GM18873 (cell line): ENCODE data around the gene IRAK1.

ENCODE experiments used
- ATAC-seq: cut with Tn5 transposase; IDR thresholded peaks from one replicate; pipeline ENCODE4 v1.9.1; 2021; ENCODE audit warnings: mild to moderate bottlenecking, moderate library complexity, moderate number of reproducible peaks; ENCODE audit not compliant: unreplicated experiment, low FRiP score

The IRAK1 gene

DNA sequence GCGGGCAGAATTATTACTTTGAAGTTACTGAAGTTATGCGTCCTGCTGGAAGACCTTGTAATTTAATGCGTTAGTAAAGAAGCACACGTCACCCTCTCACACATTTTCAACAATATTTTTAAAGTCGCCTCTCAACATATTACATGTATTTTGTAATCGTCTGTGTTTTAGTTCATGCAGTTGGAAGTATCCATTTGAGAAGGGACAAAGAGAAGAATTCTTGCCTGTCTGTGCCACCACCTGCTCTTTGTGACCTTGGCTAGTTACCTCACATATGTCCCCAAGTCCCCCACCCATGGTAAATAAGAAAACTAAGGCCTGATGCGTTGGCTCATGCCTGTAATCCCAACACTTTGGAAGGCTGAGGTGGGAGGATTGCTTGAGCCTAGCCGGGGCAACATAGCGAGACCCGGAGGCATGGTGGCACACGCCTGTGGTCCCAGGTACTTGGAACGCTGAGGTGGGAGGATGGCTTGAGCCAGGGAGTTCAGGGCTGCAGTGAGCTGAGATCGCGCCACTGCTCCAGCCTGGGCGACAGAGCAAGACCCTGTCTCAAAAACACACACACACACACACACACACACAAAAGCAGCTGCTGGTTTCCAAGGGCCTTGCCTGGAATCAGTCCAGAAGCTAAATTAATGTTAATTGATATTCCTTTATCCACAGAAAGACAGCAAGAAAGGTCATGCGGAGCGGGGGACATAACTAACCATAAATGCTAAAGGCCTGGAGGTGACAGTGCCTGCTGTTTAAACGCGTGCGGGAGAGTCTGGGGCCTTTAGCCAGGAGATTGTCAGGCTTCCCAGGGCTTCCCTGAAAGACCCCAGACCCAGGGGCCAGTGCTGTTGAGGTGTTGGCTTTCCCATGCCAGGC lies 46.3 kb downstream of the IRAK1 start:
- no peak for ATAC-seq

DNA sequence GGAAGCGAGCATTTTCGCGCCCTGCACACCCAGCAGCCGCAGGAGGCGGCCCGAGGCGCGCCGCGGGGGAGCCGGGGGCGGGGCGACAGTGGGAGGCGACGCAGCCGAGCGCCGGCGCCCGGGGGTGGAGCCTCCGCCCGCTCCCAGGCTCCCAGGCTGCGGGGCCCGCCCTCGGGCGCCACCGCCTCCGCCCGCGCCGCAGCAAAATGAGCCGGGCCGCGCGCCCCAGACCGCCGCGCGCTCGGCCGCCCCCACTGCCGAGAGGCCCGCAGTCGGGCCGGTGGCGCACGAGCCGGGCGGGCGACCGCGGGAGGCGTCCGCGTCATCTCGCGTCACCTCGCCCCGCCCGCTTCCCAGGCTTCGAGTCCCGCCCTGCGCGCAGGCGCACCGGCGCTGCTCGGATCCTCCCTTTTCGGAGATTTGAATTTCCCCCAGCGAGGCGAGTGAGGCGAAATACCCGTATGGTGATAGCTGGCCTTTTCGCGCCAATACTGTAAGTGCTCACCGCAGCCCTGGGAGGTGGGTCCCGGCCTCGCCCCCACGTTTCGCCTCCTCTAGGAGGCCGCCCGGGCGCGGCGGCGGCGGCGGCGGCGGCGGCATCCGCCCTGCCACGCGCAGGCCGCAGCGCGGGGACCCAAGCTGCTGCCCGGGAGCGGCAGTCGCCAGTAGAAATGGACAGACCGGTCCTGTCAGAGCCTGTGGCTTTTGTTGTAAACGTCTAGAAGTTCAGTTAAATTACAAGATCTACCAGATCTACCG lies 47.2 kb downstream of the IRAK1 start, which contains the start of gene TMEM187:
TSS of gene TMEM187 (plus strand) at position 387 of the 759 bp plus-strand sequence. CDS start 9,309 bp downstream, outside the sequence.
- peak; percentile 37 for ATAC-seq

DNA sequence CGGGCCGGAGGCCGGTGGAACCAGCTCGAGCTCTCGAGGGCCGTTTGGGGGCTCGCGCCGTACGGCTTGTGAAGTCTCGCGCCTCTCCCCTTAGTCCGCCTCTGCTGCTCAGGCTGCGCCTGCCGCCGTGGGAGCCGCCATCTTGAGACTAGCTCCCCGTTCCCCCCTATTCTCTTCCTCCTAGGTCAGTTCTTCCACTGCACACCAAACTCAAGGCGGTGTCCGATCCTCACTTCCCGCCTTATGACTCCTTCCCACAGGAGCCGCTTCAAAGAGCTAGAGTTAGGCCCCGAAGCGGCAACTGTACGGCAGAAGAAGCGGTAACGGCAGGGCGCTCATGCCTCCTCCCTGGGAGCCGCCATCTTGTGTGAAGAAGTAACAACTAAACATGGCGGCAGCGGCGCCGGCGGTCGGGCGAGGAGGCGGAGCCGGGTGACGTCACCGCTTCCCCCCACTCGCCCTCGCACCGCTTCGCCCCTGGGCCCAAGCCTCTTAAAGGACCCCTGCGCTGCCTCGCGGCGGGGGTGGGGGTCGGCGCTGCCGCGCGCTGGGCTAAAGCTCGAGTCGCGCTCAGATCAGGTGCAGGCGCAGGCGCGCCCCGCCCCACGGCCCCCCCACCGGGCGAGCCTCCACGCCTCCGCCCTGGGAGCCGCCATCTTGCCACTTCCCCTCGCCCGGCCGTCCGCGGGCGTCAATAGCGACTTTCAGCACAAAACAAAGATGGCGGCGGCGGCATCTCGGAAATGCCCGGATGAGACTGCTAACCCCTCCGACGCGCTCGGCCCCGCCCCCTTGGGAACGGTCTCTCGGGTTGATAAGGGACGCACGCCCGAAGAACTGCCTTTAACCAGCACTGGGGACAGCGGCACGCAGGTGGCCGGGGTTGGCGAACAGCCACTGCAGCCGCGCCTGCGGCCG lies 48.0 kb downstream of the IRAK1 start, which contains the start of gene HCFC1:
TSS of gene HCFC1 (minus strand) at position 369 of the 918 bp plus-strand sequence. CDS start 978 bp downstream, outside the sequence.
- ATAC-seq: peak; percentile 46

DNA sequence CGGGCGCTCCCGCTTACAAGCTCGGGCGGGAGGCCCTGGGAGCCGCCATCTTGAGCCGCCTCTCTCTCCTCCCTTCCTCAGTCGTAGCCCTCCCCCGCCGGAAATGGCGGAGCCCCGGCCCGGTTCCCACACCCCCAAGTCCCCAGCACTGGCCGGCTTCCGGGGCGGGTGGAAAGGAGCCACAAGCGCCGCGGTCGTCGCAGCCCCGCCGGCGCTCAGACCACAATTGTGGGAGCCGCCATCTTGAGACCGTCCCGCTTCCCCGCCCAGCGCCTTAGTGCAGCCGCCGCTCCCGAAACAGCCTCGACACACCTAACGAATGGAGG lies 48.6 kb downstream of the IRAK1 start:
- ATAC-seq: peak; percentile 37

DNA sequence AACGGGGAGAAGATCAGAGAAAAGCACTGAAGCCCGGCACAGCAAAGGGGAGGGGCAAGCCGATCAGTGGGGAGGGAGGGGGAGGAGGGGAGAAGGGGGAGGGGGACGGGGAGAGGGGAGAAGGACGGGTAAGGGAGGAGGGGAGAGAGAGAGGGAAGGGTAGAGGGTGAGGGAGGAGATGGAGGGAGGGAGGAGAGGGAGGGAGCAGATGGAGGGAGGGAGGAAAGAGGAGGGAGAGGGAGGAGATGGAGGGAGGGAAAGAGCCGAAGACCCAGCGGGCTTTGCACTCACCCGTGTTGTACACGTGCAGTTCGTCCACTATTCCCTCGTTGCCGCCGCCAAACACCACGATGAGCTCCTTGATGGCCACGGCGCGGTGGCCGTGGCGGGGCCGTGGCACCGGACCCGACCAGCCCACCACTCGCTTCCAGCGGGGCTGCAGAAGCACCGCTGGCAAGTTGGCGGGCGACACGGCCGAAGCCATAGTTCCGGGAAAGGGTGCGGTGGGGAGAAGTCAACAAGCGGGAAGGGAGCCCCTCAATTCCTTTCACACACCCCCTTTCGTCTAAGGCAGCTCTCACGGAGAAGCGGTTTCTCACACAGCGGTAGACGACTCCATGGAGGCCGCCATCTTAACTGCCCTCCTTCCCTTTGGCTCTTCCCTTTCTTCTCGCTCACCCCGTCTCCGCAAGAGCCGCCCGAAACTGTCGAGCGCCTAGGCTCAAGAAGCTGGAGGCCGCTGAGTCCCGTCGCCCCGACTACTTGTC lies 49.2 kb downstream of the IRAK1 start:
- ATAC-seq: peak; percentile 2

DNA sequence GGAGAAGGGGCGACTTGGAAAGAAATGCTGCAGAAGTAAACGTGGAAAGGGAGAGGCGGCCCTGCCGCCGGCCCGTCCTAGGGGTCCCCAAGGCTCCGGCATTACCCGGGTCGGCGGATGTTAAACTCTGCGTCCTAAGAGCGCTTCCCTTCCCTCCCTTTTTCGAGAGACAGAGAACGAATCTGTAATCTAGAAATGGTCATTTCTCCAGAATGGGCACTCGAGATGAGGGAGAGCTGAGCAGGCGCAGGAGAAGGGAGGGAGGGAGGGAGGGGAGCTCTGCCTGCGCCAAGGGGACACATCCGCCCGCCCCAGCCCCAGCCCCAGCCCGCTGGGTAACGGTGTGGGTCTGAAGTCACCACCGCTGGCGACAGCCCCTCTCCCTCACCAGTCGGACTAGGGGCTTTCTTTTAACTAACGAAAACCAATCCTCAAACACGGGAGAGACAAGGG lies 49.8 kb downstream of the IRAK1 start:
- ATAC-seq: no peak

DNA sequence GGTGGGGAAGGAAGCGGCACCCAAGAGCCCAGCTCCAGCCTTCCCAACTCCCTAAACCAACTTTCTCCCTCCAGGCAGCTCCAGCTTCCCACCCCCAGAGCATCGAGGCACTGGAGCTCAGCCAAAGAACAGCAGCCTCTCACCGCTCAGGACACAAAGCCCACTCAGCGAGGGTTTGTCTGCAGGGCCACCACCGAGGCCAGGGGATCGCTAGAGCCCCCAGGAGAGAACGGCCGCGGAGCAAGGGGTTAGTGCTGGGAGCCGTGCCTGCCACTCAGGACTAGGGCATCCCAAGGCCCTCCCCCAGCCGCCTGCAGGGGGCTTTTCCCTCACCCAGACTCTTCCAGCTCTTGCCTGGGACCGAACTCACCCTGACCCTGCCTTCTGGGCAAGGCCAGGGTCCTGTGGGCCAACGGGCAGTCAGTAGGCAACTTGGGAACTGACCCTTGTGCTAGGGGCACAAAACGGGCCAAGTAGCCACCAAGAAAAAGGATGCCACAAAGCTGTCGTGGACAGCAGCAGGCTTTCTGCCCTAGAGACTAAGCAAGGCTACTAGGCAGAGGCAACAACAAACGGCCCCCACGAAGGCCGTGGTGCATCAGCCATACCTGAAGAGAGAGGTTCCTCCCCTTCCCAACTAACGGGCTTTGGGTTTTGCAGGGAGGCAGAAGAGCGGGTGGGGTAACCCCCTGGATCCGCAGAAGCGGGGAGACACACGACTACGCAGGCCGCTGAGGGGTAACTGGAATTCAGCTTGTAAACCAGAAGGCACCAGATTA lies 50.4 kb downstream of the IRAK1 start:
- ATAC-seq: no peak

DNA sequence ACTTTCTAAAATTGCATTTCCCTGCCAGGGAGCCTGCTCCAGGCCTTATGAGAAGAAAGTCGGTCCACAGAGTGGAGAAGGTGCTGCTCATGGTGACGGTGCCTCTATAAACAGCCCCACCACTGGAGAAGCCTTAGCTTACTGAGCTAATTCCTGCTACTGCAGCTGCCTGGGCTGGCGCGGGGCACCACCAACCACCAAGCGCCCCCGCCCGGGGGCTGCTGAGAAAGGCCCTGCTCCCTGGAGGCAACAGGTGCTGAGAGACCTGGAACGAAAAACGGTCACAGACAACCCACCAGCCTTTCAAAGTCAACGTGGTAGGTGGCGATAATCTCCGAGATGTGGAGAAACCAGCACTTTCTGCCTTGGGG lies 51.0 kb downstream of the IRAK1 start:
- no peak for ATAC-seq

DNA sequence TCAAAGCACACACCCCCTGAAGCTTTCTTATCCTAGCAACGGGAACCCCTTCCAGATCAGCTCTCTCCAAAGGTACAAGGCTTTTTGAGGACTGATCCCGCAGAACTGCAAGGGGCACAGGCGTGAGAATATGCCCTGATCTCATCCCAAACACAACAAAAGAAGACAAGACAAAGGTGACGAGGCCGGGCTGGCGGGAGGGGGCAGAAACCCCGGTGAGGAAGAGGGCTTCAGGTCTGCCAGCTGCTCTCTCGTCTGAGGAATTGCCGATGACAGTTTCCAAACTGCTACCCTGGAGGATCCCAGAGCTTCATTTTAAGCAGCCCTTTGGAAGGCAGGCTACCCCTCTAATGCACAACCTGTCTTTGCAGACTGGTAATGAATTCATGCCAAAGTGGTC lies 51.4 kb downstream of the IRAK1 start:
- no peak for ATAC-seq

DNA sequence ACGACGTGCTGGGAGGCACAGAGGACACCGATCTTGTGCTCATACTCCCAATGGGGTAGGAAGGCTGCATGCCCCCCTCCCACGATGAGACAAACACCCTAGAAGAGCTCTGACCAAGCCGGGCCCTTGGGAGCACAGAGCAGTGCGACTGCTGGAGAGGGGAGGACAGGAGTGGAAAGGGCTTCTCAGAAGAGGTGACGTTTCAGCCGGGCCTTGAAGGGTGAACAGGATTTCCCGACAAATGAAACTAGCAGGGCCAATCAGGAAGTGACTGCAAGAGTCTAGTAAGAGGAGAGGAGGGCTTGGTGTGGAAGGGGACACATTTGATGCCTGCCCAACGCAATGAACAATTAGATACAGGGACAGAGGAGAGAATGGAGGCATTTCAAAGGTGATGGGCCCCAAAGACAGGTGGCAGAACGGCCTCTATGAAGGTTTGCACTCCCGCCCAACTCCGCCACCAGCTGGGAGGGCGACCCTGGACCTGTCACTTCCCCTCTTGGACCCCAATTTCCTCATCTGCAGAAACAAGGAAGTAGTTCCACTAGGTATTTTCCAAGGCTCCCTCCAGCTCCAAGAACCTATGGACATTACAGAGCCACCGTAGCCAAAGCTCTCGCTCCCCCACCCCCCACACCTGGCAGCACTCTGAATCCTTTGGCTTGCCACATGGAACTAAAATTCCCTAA lies 52.0 kb downstream of the IRAK1 start:
- ATAC-seq: no peak

DNA sequence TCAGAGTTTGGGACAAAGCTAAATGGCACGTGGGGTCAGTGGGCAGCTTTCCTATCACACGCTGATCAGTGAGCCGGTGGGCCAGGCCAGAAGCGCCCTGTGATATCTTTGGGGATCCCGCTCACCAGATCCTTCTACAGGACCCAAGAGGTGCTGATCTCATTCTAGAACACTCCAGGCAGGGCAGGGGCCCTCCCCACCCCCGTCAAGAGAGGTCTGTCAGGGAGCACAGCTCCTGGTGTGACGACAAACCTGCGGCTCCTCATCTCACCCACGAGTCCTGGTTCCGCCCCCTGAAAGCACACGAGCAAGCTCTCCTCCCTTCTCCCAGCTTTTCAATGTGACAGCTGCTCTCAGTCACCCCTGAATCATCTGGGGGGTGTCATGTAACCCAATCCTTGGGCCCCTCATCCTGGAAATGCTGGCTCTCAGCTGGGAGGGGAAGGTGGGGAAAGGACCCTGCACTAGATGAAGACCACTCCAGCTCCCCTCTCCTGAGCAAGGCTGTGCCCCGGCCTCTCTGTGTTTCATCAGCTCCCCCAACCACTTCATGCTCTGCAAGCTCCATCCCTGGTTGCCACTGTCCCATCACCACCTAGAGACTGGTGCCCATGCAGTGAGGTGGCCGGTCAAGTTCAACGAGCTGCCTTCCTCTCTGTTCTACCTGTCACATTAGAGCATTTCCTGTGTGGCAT lies 52.7 kb downstream of the IRAK1 start:
- ATAC-seq: no peak

DNA sequence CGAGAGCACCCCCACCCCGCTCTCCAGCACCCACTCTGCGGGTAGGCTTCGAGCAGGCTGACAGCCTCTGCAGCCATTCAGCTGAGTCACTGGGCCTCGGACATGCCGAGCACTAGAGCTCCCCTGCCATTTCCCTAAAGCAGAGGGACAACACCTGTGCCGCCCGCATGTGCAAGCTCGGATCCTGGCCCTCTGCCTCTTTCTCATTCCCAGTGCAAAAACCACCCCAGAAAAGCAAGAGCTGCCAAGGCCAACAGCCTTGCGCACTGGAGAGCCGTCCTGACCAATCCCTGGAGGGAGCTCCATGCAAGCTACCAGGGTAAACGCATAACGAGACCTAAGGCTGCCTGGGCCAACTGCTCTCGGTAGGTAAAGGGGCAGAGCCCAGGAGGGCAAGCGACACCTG lies 53.4 kb downstream of the IRAK1 start:
- ATAC-seq: no peak

DNA sequence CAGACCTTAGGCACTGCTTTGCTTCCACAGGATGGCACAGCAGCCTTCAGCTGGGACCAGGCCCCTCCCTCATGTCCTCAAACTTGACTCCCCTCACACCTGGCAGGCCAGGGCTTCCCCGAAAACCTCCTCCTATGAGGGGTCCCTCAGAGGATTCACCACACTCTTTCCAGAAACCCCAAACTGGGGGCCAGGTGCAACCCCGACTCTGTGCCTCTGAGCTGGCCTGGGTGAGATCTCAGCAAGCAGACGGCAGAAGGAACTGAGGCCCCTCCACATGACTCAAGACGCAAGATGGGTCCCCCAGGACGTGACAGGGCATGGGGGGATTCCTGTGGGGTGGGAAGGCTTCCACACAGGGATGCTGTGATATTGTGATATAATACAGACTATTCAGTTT lies 54.3 kb downstream of the IRAK1 start:
- no peak for ATAC-seq

DNA sequence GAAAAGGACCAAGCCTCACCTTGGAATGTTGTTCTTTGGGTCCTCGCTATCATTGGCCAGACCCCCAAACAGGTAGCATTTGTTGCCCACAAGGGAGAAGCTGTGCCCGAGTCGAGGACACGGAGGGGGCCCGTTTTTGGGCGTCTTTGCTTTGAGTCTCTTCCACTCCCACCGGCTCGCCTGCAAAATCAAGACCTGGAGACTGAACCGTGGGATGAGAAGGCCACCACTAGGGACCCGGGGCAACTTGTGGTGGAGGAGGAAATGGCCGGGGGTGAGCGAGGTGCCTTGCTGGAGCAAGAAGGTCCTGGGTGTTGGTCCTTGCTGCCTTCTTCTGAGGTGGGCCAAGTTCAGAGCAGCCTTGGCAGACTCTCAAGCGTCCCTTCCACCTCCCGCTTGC lies 55.6 kb downstream of the IRAK1 start:
- ATAC-seq: no peak

DNA sequence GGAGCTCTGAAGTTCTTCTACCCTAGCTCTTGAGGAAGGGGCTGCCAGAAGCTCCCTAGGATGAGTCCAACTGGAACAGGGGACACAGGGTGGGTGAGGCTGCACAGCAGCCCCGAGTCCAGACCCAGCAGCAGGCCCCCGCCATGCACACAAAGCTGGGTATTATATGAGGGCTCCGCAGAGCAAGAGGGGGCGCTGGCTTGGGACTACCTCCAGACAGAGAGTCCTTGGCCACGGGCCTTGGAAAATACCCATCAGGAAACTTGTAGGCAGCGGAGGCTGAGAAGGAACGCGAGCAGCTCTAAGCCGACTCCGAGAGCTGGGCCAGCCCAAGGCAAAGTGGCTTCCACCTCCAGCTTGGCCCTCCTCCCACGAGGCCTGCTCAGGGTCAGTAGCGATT lies 56.2 kb downstream of the IRAK1 start:
- ATAC-seq: no peak

DNA sequence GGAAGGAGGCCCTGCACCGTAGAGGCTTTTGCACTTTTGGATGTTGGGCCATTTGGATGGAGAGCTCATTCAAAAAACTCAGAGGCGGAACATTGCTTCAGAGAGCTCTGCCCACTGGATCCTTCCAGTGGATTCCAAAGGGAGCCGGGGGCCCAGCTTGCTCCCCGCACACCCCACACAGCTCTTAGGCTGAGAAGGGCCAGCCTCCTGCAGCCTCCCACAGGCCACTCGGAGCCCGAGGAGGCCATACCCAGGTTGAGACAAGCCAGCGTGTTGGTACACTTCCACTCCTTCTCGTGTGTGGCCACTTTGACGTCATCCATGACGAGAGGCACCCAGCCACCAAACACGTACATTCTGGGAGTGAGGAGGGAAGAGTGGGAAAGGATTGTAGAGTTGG lies 58.4 kb downstream of the IRAK1 start:
- ATAC-seq: no peak

DNA sequence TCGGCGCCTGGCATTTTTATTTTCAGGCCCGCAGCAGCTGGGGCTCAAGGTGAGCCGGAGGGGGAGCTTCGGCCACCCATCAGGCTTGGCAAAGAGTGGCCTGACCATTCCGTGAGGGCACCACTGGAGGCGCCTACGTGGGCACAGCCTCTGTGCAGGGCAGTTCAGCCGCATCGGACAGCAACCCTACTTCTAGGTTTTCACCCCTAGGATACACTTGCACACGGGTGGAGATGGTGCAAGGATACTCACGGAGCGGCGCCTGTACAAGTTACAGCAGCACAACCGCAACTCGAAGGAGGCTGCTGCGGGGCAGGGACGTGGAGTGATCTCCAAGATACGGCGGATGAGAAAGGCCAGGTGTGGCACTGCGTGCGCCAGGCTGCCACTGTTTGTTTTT lies 58.9 kb downstream of the IRAK1 start:
- no peak for ATAC-seq
